ENCODE data around the gene LMNTD2. TPM values are rescaled to one million over a fixed set of nuclear protein-coding genes. Genes with fewer than 3 reads are reported as not detected.

LMNTD2 gene
- total RNA-seq, 2 donors from 2014 or later, result 6.0 to 12.9 TPM

- peaks cover 33% of the 10 kb centered on the region for H3K4me1 ChIP-seq
- ATAC-seq, result no peak
- no peaks in the 10 kb centered on the region for H3K9me3 ChIP-seq
- H3K4me3 ChIP-seq, result no peak overlapping the region
- H3K27me3 ChIP-seq, result no peaks in the 10 kb centered on the region
- TF ChIP-seq POLR2A (IDR thresholded peaks at IDR 0.05) (no peak), CTCF (IDR thresholded peaks at IDR 0.05) (no peak)
- no peak overlapping the region for H3K27ac ChIP-seq
- peaks cover 0 to 1% of the 10 kb centered on the region in 2 donors for H3K36me3 ChIP-seq (replicated peaks in 1 of 2; ENCODE audit: insufficient read depth in 1 of 2, low read depth in 2 of 2)
- peak in 2 of 4 donors; percentile 11 to 14 for DNase-seq
- 91 to 94% methylated on average over 8 to 22 of the region's 33 CpGs for WGBS, 2 donors
- intact Hi-C loops (cut with DNase I), result no loop called here
Measured at GRCh38 chr11:532986-533585, 27.5 kb downstream of the LMNTD2 start.

GRCh38 chr11:532527-532985 lies 28.0 kb downstream of the LMNTD2 start:
- peaks cover 0 to 1% of the 10 kb centered on the region in 2 donors for H3K36me3 ChIP-seq (replicated peaks in 1 of 2; ENCODE audit: insufficient read depth in 1 of 2, low read depth in 2 of 2)
- ATAC-seq (no peak), DNase-seq (peak in 2 of 4 donors; percentile 13)
- WGBS, 2 donors, result 89 to 90% methylated on average over 13 to 22 of the region's 23 CpGs
- H3K9me3 ChIP-seq, result no peaks in the 10 kb centered on the region
- no peaks in the 10 kb centered on the region for H3K27me3 ChIP-seq
- TF ChIP-seq CTCF (IDR thresholded peaks at IDR 0.05) (no peak), POLR2A (IDR thresholded peaks at IDR 0.05) (no peak)
- peaks cover 28% of the 10 kb centered on the region for H3K4me1 ChIP-seq
- no peak overlapping the region for H3K27ac ChIP-seq
- no peak overlapping the region for H3K4me3 ChIP-seq
- intact Hi-C loops (cut with DNase I), result no loop called here

GRCh38 chr11:531919-532526 lies 28.5 kb downstream of the LMNTD2 start:
- intact Hi-C loops (cut with DNase I), result no loop called here
- TF ChIP-seq CTCF (IDR thresholded peaks at IDR 0.05), result no peak

GRCh38 chr11:530960-531831 lies 29.3 kb downstream of the LMNTD2 start:
- no peak for ATAC-seq
- 81 to 88% methylated on average over 19 to 20 of the region's 28 CpGs for WGBS, 2 donors
- H3K27me3 ChIP-seq, result no peaks in the 10 kb centered on the region
- TF ChIP-seq POLR2A (IDR thresholded peaks at IDR 0.05) (no peak), CTCF (IDR thresholded peaks at IDR 0.05) (no peak)
- no peak overlapping the region for H3K27ac ChIP-seq
- peaks cover 15% of the 10 kb centered on the region for H3K4me1 ChIP-seq
- intact Hi-C loops (cut with DNase I), result no loop called here
- peaks cover 0 to 1% of the 10 kb centered on the region in 2 donors for H3K36me3 ChIP-seq (replicated peaks in 1 of 2; ENCODE audit: insufficient read depth in 1 of 2, low read depth in 2 of 2)
- H3K4me3 ChIP-seq, result no peak overlapping the region
- peak in 1 of 4 donors; percentile 12 for DNase-seq
- H3K9me3 ChIP-seq, result no peaks in the 10 kb centered on the region

More at GRCh38 chr11:531919-532526, 28.5 kb downstream of the LMNTD2 start:
- Histone ChIP-seq H3K27ac (no peak overlapping the region), H3K36me3 (replicated peaks in 1 of 2; ENCODE audit: insufficient read depth in 1 of 2, low read depth in 2 of 2) (peaks cover 0 to 1% of the 10 kb centered on the region in 2 donors), H3K4me1 (peaks cover 23% of the 10 kb centered on the region), H3K9me3 (no peaks in the 10 kb centered on the region), H3K27me3 (no peaks in the 10 kb centered on the region), H3K4me3 (no peak overlapping the region)
- no peak for DNase-seq
- ATAC-seq, result no peak
- WGBS, 2 donors, result 92 to 95% methylated on average over 12 to 18 of the region's 18 CpGs
